ENCODE data around the gene CBX8. TPM values are rescaled to one million over a fixed set of nuclear protein-coding genes. Genes with fewer than 3 reads are reported as not detected.

The CBX8 gene
- total and polyA plus RNA-seq, 3 experiments from 2014 or later = 0.91 to 2.2 (median 1.9) TPM

DNA sequence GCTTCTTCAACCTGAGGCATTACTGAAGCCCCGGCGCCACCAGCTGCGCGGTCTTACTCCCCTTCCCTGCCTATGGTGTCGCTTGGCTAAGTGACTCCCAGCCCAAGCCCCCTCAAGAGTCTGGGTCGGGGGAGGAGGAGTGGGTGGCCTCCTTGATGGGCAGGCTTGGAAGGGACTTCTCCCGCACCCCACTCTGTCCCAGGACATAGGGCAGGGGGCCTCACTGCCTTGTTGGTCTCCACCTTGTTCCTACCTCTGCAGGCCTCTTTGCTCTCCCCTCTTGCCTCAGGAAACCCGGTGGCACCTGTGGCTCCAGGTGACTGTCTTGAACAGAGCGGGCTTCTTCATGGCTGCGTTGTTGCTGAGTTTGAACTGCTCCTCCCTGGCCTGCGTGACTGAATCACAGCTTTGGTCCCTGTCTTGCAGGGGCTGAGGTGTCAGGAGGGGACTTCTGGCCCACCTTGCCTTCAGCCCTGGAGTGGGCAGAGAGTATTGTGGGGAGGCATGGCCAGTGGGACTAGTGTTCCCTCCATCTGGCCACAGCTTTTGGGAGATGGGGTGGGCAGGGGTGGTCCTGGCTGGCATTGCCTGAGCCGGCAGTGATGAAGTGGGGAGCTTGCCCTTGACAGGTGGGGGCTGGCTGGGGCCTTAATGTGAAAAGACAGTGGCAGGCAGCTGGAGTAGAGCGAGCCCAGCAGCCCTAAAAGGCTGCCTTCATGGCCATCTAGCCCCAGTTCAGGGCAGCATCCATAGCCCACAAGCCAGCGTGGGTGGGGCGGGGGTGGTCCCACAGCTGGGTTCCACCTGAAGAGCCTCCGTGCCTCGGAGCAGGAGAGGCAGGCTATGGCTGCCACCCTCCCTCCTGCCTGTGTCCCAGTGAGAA, 11.6 kb downstream of the CBX8 start:
- Histone ChIP-seq H3K4me3 (ENCODE audit: low read length) (no peak overlapping the region), H3K4me1 (ENCODE audit: insufficient read depth, low read length) (peaks cover 3% of the 10 kb centered on the region), H3K36me3 (ENCODE audit: insufficient read depth, low read length) (no peaks in the 10 kb centered on the region), H3K9me3 (ENCODE audit: low read length) (no peaks in the 10 kb centered on the region), H3K27ac (ENCODE audit: low read depth, low read length) (no peak overlapping the region), H3K27me3 (ENCODE audit: insufficient read depth, low read length, poor library complexity, severe bottlenecking) (peaks cover 15% of the 10 kb centered on the region)
- peaks cover 0 to 3% (median 0%) of the 10 kb centered on the region in 3 donors for H3K36me3 Mint-ChIP-seq
- CTCF ChIA-PET = interaction anchor here (1.4 kb wide), 1 partner anchor 223 kb away, joined by 3 read pairs; no protein-coding TSS in a partner anchor
- H3K4me1 Mint-ChIP-seq = peaks cover 0 to 7% (median 3%) of the 10 kb centered on the region in 3 donors
- no peaks in the 10 kb centered on the region for H3K9me3 Mint-ChIP-seq
- H3K27ac Mint-ChIP-seq = no peak overlapping the region
- POLR2A ChIA-PET = no interaction called here
- peaks cover 38 to 77% of the 10 kb centered on the region in 2 donors for H3K27me3 Mint-ChIP-seq
- H3K4me3 Mint-ChIP-seq = no peak overlapping the region
- DNase-seq = no peak

DNA sequence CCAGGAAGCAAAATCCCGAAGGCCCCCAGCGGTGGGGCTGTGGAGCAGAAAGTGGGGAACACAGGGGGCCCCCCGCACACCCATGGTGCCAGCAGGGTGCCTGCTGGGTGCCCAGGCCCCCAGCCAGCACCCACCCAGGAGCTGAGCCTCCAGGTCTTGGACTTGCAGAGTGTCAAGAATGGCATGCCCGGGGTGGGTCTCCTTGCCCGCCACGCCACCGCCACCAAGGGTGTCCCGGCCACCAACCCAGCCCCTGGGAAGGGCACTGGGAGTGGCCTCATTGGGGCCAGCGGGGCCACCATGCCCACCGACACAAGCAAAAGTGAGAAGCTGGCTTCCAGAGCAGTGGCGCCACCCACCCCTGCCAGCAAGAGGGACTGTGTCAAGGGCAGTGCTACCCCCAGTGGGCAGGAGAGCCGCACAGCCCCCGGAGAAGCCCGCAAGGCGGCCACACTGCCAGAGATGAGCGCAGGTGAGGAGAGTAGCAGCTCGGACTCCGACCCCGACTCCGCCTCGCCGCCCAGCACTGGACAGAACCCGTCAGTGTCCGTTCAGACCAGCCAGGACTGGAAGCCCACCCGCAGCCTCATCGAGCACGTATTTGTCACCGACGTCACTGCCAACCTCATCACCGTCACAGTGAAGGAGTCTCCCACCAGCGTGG, 12.4 kb downstream of the CBX8 start:
- peaks cover 44 to 82% of the 10 kb centered on the region in 2 donors for H3K27me3 Mint-ChIP-seq
- H3K36me3 ChIP-seq (ENCODE audit: insufficient read depth, low read length) = no peaks in the 10 kb centered on the region
- peaks cover 12% of the 10 kb centered on the region for H3K27me3 ChIP-seq (ENCODE audit: insufficient read depth, low read length, poor library complexity, severe bottlenecking)
- H3K4me1 ChIP-seq (ENCODE audit: insufficient read depth, low read length) = no peaks in the 10 kb centered on the region
- H3K36me3 Mint-ChIP-seq = peaks cover 0 to 3% (median 0%) of the 10 kb centered on the region in 3 donors
- H3K4me3 ChIP-seq (ENCODE audit: low read length) = no peak overlapping the region
- H3K27ac ChIP-seq (ENCODE audit: low read depth, low read length) = no peak overlapping the region
- DNase-seq = no peak
- H3K4me1 Mint-ChIP-seq = peaks cover 0 to 5% (median 3%) of the 10 kb centered on the region in 3 donors
- POLR2A ChIA-PET = no interaction called here
- H3K27ac Mint-ChIP-seq = no peak overlapping the region
- no peaks in the 10 kb centered on the region for H3K9me3 ChIP-seq (ENCODE audit: low read length)
- H3K4me3 Mint-ChIP-seq = no peak overlapping the region
- peaks cover 0 to under 1% (median 0%) of the 10 kb centered on the region in 5 donors for H3K9me3 Mint-ChIP-seq
- CTCF ChIA-PET = no interaction called here

DNA sequence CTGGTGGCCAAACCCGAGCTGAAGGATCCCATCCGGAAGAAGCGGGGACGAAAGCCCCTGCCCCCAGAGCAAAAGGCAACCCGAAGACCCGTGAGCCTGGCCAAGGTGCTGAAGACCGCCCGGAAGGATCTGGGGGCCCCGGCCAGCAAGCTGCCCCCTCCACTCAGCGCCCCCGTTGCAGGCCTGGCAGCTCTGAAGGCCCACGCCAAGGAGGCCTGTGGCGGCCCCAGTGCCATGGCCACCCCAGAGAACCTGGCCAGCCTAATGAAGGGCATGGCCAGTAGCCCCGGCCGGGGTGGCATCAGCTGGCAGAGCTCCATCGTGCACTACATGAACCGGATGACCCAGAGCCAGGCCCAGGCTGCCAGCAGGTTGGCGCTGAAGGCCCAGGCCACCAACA, 13.0 kb downstream of the CBX8 start:
- H3K27ac Mint-ChIP-seq = no peak overlapping the region
- no peak for DNase-seq
- Histone ChIP-seq H3K27ac (ENCODE audit: low read depth, low read length) (no peak overlapping the region), H3K9me3 (ENCODE audit: low read length) (no peaks in the 10 kb centered on the region), H3K4me1 (ENCODE audit: insufficient read depth, low read length) (peaks cover 4% of the 10 kb centered on the region), H3K27me3 (ENCODE audit: insufficient read depth, low read length, poor library complexity, severe bottlenecking) (peaks cover 12% of the 10 kb centered on the region), H3K4me3 (ENCODE audit: low read length) (no peak overlapping the region), H3K36me3 (ENCODE audit: insufficient read depth, low read length) (no peaks in the 10 kb centered on the region)
- no peak overlapping the region for H3K4me3 Mint-ChIP-seq
- peaks cover 0 to 1% (median 0%) of the 10 kb centered on the region in 5 donors for H3K9me3 Mint-ChIP-seq
- POLR2A ChIA-PET = no interaction called here
- peaks cover 0 to 3% (median 0%) of the 10 kb centered on the region in 3 donors for H3K36me3 Mint-ChIP-seq
- peaks cover 3 to 6% (median 4%) of the 10 kb centered on the region in 3 donors for H3K4me1 Mint-ChIP-seq
- H3K27me3 Mint-ChIP-seq = peaks cover 48 to 82% of the 10 kb centered on the region in 2 donors
- CTCF ChIA-PET = no interaction called here

DNA sequence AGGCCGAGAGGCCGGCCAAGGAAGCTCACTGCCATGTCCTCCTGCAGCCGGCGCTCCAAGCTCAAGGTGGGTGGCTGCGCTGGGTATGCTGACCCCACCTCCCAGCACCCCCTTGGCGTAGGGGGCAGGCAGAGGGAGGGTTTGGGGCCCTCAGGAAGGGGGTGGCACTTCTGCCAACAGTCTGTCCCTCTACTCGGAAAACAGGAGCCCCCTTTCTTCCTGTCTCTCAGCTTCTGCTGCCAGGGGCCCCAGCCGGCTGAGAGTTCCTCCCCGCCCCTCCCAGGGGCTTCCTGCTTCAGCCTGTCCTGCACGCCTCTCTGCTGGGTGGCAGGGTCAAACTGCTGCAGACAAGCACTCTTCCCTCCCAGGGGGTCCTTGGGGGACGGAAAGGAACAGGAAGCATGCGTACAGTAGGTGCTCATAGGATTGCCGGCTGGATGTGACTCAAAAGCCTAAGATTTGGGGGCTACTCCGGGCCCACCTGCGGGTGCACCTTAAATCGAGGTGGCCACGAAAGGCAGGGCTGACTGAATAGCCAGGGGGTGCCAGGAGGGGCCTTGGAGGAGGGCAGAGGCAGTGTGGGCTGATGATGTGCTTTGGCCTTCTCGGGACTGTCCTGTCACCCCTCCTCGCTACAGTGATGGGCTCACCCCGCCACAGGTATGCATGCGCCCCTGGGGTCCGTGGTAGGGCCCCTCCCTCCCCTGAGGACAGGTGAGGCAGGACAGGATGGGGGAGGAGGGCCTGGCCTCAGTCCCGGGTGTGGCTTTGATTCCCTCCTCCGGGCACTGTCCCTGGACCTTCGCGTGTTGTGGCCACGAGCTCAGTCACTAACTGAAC, 14.9 kb downstream of the CBX8 start:
- Mint-ChIP-seq H3K27ac (no peak overlapping the region), H3K36me3 (peaks cover 0 to 3% (median 0%) of the 10 kb centered on the region in 3 donors), H3K27me3 (peaks cover 44 to 73% of the 10 kb centered on the region in 2 donors), H3K4me1 (peaks cover 10 to 16% (median 14%) of the 10 kb centered on the region in 3 donors), H3K9me3 (peaks cover 0 to 1% (median 0%) of the 10 kb centered on the region in 5 donors), H3K4me3 (no peak overlapping the region)
- CTCF ChIA-PET = interaction anchor here (1.2 kb wide), 1 partner anchor 8 kb away, joined by 3 read pairs; no protein-coding TSS in a partner anchor
- Histone ChIP-seq H3K4me3 (ENCODE audit: low read length) (no peak overlapping the region), H3K27ac (ENCODE audit: low read depth, low read length) (no peak overlapping the region), H3K36me3 (ENCODE audit: insufficient read depth, low read length) (no peaks in the 10 kb centered on the region), H3K9me3 (ENCODE audit: low read length) (no peaks in the 10 kb centered on the region), H3K4me1 (ENCODE audit: insufficient read depth, low read length) (peaks cover 12% of the 10 kb centered on the region), H3K27me3 (ENCODE audit: insufficient read depth, low read length, poor library complexity, severe bottlenecking) (peaks cover 11% of the 10 kb centered on the region)
- POLR2A ChIA-PET = no interaction called here
- no peak for DNase-seq

DNA sequence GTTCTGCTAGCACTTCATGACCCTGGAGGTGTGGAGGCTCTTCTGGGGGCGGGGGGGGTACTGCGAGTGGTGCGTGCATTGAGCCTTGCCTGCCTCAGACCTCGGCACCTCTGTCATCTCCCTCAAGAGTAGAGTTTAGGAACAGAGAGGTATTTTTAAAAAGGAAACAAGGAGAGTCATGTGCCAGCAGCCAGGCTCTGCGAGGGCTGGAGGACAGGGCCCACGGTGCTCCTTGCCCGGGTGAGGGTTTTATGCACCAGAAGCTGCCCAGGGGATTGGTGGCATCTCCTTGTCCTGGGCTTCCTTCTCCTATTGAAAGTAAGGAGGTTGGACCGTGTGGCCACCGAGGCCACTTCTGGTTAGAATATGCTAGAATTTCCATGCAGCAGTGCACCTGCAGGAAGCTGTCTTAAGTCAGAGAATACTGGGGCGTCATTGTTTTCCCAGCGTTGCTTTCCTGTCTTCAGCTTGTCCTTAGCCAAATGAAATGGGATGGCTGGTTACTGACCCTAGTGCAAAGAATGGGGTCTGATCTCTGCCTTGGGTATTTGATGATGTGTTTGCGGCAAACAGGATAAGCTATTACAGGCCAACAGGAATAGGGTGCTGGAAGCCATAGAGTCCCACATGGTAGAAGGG, 15.7 kb downstream of the CBX8 start:
- Mint-ChIP-seq H3K4me3 (peak overlapping the region in 1 of 7 donors; percentile 88), H3K27me3 (peaks cover 47 to 74% of the 10 kb centered on the region in 2 donors), H3K4me1 (peaks cover 10 to 21% (median 20%) of the 10 kb centered on the region in 3 donors), H3K9me3 (peaks cover 0 to 2% (median 0%) of the 10 kb centered on the region in 5 donors), H3K27ac (no peak overlapping the region), H3K36me3 (peaks cover 0 to 3% (median 0%) of the 10 kb centered on the region in 3 donors)
- no peak for DNase-seq
- ChIA-PET CTCF (interaction anchor here (1.2 kb wide), 1 partner anchor 8 kb away, joined by 3 read pairs; no protein-coding TSS in a partner anchor), POLR2A (no interaction called here)
- Histone ChIP-seq H3K4me1 (ENCODE audit: insufficient read depth, low read length) (peaks cover 16% of the 10 kb centered on the region), H3K27me3 (ENCODE audit: insufficient read depth, low read length, poor library complexity, severe bottlenecking) (peaks cover 18% of the 10 kb centered on the region), H3K9me3 (ENCODE audit: low read length) (no peaks in the 10 kb centered on the region), H3K36me3 (ENCODE audit: insufficient read depth, low read length) (no peaks in the 10 kb centered on the region), H3K4me3 (ENCODE audit: low read length) (no peak overlapping the region), H3K27ac (ENCODE audit: low read depth, low read length) (no peak overlapping the region)

DNA sequence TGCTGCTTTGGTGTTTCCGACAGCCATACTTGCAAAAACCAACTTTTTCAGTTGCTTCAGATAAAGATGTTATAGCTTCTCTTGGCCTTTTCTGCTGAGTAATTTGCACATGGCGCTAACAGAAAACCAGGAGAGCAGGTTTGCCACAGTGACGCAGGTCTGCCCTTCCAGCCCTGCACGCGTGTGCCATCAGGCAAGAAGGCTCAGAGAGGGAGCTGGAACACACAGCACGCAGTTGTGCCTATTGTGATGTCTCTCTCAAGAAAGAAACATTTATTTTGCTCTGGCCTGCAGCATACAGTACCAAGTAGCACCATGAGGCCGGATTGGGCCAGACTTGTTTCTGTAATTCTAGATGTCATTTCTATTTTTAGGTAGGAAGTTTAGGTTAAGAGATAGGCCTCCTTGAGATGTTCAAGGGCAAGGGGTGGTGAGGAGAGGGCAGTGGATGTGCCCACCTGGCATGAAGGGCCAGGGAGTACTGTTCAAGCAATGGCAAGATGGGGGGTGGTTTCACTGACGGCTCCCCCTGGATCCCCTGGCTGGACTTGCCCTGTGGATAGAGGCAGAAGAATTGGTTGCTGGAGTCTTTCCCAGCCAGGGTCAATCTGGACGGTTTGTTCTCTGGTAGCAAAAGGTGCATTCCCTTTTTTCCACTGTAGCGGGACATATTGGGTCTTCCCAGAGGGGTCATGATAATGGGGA, 17.1 kb downstream of the CBX8 start:
- H3K27me3 ChIP-seq (ENCODE audit: insufficient read depth, low read length, poor library complexity, severe bottlenecking) = peaks cover 23% of the 10 kb centered on the region
- no peak overlapping the region for H3K27ac ChIP-seq (ENCODE audit: low read depth, low read length)
- ChIA-PET POLR2A (no interaction called here), CTCF (no interaction called here)
- peak overlapping the region in 2 of 8 donors; percentile 63 to 82 for H3K27ac Mint-ChIP-seq
- H3K9me3 ChIP-seq (ENCODE audit: low read length) = no peaks in the 10 kb centered on the region
- H3K4me3 ChIP-seq (ENCODE audit: low read length) = no peak overlapping the region
- no peaks in the 10 kb centered on the region for H3K36me3 ChIP-seq (ENCODE audit: insufficient read depth, low read length)
- peaks cover 0 to 3% (median 0%) of the 10 kb centered on the region in 3 donors for H3K36me3 Mint-ChIP-seq
- peaks cover 10 to 21% (median 20%) of the 10 kb centered on the region in 3 donors for H3K4me1 Mint-ChIP-seq
- peaks cover 16% of the 10 kb centered on the region for H3K4me1 ChIP-seq (ENCODE audit: insufficient read depth, low read length)
- no peak for DNase-seq
- peak overlapping the region in 6 of 7 donors; percentile 54 to 88 (median 85) for H3K4me3 Mint-ChIP-seq
- peaks cover 43 to 72% of the 10 kb centered on the region in 2 donors for H3K27me3 Mint-ChIP-seq
- H3K9me3 Mint-ChIP-seq = peaks cover 0 to 2% (median 0%) of the 10 kb centered on the region in 5 donors
